ENCODE results near the gene RNF112. TPM values are rescaled to one million over a fixed set of nuclear protein-coding genes. Genes with fewer than 3 reads are reported as not detected.

RNF112 gene
- total RNA-seq, 4 donors from 2014 or later, result 2.3 to 5.4 (median 4.3) TPM

DNA sequence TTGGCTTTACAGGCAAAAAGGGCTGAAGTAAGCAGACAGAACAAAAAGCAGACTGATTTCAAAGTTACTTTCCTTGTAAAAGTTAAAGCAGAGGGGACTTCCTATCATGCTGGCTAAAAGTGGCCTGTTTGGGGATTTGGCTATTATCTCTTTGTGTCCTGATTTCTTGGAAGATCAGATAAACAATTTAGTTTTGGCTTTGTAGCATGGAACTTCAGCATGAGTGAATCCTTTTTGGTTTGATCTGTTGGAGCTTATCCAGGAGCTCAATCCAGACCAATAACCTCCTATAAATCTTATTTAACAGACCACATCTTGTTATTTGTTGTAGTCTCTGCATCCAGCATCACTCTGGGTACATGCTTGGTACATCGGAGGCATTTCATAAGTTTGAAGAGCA, 8.9 kb upstream of the RNF112 start:
- no peak for DNase-seq (ENCODE audit: extremely low spot score)
- no peak for TF ChIP-seq POLR2AphosphoS5 (IDR thresholded peaks at IDR 0.05)
- no peak for TF ChIP-seq EP300 (IDR thresholded peaks at IDR 0.05)
- TF ChIP-seq CTCF (IDR thresholded peaks at IDR 0.05), result no peak
- no peak for TF ChIP-seq POLR2A (IDR thresholded peaks at IDR 0.05; ENCODE audit: low read depth)
- Histone ChIP-seq H3K27ac (replicated peaks in 1 of 4) (no peak overlapping the region), H3K36me3 (no peaks in the 10 kb centered on the region), H3K4me1 (peaks cover 13 to 45% (median 42%) of the 10 kb centered on the region in 4 donors), H3K4me3 (no peak overlapping the region), H3K27me3 (no peaks in the 10 kb centered on the region), H3K9me3 (no peaks in the 10 kb centered on the region)
- intact Hi-C loops (cut with DNase I), result no loop called here
- WGBS, result 78% methylated on average over 1 of the region's 1 CpG

DNA sequence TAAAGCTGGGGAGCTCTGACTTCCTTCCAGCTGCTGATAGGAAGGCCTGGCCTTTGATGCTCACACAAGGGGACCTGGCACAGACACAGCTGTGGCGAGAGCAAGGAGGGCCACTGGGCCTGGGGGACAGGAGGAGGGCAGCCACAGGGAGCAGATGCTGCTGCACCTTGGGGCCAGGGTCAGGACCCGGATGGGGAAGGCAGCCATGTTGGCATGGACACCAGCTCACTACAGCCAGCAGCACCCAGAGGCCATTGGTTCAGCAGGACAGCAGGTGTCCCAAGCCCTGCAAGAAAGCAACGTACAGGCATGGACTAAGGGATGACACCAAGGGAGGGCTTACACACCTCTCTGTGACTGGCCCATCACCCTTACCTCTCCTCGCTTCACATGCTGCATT, 8.0 kb upstream of the RNF112 start:
- Histone ChIP-seq H3K27ac (replicated peaks in 1 of 4) (no peak overlapping the region), H3K9me3 (no peaks in the 10 kb centered on the region), H3K36me3 (no peaks in the 10 kb centered on the region), H3K4me3 (no peak overlapping the region), H3K4me1 (peaks cover 7 to 39% (median 36%) of the 10 kb centered on the region in 4 donors), H3K27me3 (no peaks in the 10 kb centered on the region)
- DNase-seq (ENCODE audit: extremely low spot score), result no peak
- TF ChIP-seq CTCF (IDR thresholded peaks at IDR 0.05), result no peak
- no peak for TF ChIP-seq EP300 (IDR thresholded peaks at IDR 0.05)
- TF ChIP-seq POLR2A (IDR thresholded peaks at IDR 0.05; ENCODE audit: low read depth), result no peak
- 97% methylated on average over 4 of the region's 4 CpGs for WGBS
- intact Hi-C loops (cut with DNase I), result no loop called here

DNA sequence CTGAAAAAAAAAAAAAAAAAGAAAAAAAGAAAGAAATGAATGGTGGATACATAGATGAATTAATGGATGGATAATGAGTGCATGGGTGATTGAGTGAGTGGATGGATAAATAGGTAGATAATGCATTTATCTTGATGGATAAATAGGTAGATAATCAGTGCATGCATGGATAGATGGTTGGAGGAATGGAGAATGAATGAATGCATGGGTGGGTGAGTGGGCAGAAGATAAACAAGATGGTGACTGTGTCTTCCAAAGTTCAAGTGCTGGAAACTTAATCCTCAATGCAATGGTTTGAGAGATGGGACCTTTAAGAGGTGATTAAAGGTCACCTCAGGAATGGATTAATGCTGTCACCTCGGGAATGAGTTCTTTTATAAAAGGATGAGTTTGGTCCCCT, 6.8 kb upstream of the RNF112 start:
- intact Hi-C loops (cut with DNase I), result no loop called here

DNA sequence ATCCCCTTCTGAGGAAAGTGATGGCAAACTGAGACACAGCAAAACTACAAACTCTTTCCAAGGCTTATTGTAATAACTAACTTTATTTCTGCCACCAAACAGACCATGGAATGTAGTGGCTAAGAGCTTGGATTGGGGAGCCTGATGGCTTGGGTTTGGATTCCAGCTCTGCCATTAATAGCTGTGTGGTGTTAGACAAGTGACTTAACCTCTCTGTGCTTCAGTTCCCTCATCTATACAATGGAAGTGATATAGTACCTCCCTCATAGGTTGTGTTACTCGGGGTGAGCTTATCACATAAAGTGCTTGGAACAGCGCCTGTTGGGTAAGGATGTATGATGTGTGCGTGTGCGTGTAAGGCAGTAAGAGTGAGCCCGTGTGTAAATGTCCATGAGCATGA, 5.9 kb upstream of the RNF112 start:
- H3K4me3 ChIP-seq, result no peak overlapping the region
- H3K4me1 ChIP-seq, result peaks cover 0 to 19% (median 16%) of the 10 kb centered on the region in 4 donors
- H3K27ac ChIP-seq (replicated peaks in 1 of 4), result no peak overlapping the region
- no peaks in the 10 kb centered on the region for H3K9me3 ChIP-seq
- H3K27me3 ChIP-seq, result no peaks in the 10 kb centered on the region
- 80% methylated on average over 5 of the region's 5 CpGs for WGBS
- DNase-seq (ENCODE audit: extremely low spot score), result no peak
- H3K36me3 ChIP-seq, result no peaks in the 10 kb centered on the region
- TF ChIP-seq POLR2AphosphoS5 (IDR thresholded peaks at IDR 0.05) (no peak), POLR2A (IDR thresholded peaks at IDR 0.05; ENCODE audit: low read depth) (no peak), EP300 (IDR thresholded peaks at IDR 0.05) (no peak), CTCF (IDR thresholded peaks at IDR 0.05) (no peak)
- intact Hi-C loops (cut with DNase I), result no loop called here

More for the DNA sequence above, 6.8 kb upstream of the RNF112 start:
- Histone ChIP-seq H3K4me3 (no peak overlapping the region), H3K27me3 (no peaks in the 10 kb centered on the region), H3K27ac (replicated peaks in 1 of 4) (no peak overlapping the region), H3K4me1 (peaks cover 0 to 27% (median 24%) of the 10 kb centered on the region in 4 donors), H3K36me3 (no peaks in the 10 kb centered on the region), H3K9me3 (no peaks in the 10 kb centered on the region)
- no peak for DNase-seq (ENCODE audit: extremely low spot score)
- no peak for TF ChIP-seq CTCF (IDR thresholded peaks at IDR 0.05)
- TF ChIP-seq POLR2AphosphoS5 (IDR thresholded peaks at IDR 0.05), result no peak
- no peak for TF ChIP-seq POLR2A (IDR thresholded peaks at IDR 0.05; ENCODE audit: low read depth)
- TF ChIP-seq EP300 (IDR thresholded peaks at IDR 0.05), result no peak
- WGBS, result 60% methylated on average over 1 of the region's 1 CpG
